ENCODE data around the gene WDR70.
"Not testable (repeated sequence)": the region's sequence is repeated elsewhere in the genome, so short reads cannot be mapped to it uniquely, and the experiment has no call there.

Gene WDR70

GRCh38 chr5:37767961-37768360 is 388.8 kb downstream of the WDR70 start:
- no peak for DNase-seq (ENCODE audit: low read depth in 2 of 2)

- no peak for DNase-seq (ENCODE audit: low read depth in 2 of 2)
These were observed 389.3 kb downstream of the WDR70 start for GRCh38 chr5:37768371-37768770.

- no peak for DNase-seq (ENCODE audit: low read depth in 2 of 2)
These were observed 390.0 kb downstream of the WDR70 start for GRCh38 chr5:37769108-37769507.

GRCh38 chr5:37769840-37770239 is 390.7 kb downstream of the WDR70 start:
- DNase-seq (ENCODE audit: low read depth in 2 of 2): no peak

- DNase-seq (ENCODE audit: low read depth in 2 of 2): no peak
These were observed 391.7 kb downstream of the WDR70 start for GRCh38 chr5:37770786-37771185.

DNA sequence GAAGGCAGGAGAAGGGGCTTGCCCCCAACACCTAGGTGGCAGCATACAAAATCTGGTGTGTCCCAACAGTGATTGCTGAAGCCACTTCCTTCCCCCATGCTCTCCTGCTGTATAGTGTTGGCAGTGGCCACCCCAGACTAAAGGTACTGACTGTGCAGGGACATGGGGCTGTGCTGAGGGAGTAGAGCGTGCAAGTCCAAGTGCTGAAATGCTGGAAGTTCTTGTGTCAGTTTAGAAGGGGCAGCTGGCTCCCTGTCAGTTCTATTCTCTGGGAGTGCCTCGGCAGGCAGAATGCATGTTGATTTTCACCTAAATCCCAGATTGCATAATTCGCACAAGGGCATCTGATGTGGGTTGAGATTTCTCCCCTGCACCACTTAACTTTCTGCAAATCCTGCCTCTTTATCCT is 392.1 kb downstream of the WDR70 start:
- no peak for DNase-seq (ENCODE audit: low read depth in 2 of 2)

GRCh38 chr5:37771731-37772130 is 392.6 kb downstream of the WDR70 start:
- DNase-seq (ENCODE audit: low read depth in 2 of 2): no peak

DNA sequence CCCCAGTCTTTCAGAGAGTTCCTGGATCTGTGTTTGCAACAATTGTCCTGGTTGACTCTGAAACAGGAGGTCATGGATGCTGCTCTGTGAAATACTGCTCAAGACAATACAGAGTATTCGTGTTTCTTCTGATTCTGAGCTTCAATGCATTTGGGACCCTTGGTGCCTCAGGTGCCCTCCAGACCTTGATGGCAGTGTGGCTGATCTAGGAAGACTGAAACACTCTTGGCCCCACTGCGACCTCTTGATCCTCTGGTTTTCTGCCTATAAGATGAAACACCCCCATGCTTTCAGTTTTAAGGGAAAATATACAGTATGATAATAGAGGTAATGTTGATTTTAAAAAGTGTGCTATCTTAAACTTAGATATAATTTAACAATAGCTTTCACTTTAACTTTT is 393.1 kb downstream of the WDR70 start:
- no peak for DNase-seq (ENCODE audit: low read depth in 2 of 2)

DNA sequence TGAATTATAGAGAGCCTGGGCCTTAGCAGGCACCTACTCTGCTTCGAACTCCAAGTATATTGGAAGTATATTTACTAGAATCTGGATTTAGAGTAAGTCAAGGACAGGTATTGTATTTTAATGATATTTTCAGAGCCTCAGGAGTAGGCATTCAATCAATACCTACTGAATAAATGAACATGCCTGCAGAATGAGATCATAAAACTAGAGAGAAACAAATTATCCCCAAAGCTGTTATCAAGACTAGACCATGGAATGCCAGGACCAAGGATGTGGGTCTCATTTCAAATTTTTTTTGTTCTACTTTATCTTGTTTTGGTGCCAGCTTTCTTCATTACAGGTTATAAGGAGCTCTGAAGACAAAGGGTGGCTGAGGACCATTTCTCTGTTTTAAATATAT is 394.7 kb downstream of the WDR70 start:
- DNase-seq (ENCODE audit: low read depth in 2 of 2): no peak

- DNase-seq (ENCODE audit: low read depth in 2 of 2): peak in 1 of 2 donors; percentile 3
These were observed 395.9 kb downstream of the WDR70 start for GRCh38 chr5:37774912-37775483.

DNA sequence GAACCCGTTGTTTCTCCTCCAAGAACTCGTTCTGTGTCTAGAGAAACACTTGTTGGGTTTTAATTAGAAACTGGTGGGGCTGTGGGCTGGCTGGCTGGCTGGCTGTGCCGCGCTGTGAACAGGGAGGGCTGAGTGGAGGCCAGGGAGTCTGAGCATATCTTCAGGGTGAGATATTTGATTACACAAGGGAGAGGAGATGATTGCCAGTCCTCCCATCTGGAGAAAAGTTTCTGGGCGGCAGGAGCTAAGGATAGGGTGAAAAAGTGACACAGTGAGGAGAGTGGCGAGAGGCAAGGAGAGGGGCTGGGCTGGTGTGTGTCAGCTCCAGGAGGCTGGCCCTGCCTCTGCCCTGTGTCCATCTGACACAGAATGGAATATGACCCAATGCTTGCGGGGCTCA is 397.7 kb downstream of the WDR70 start:
- no peak for DNase-seq (ENCODE audit: low read depth in 2 of 2)

- DNase-seq (ENCODE audit: low read depth in 2 of 2): no peak
These were observed 398.5 kb downstream of the WDR70 start for GRCh38 chr5:37777432-37778130.

GRCh38 chr5:37781409-37781808 is 402.3 kb downstream of the WDR70 start:
- not testable (repeated sequence) for DNase-seq (ENCODE audit: low read depth in 2 of 2)

DNA sequence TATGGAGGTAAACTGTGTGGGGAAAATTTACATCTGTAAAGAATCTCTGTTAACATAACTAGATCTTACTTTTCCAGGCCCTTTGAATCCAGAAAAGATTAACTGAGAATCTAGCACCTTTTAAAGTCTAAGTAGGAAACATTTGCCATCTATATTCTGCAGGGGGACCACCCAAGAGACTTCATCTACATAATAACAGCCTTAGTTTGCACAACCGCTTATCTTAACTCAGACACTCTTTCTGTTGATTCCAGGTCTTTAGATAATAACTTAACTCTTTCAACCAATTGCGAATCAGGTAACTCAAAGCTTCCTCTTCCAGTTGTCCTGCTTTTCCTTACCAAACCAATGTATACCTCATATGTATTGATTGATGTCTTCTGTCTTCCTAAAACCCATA is 407.3 kb downstream of the WDR70 start:
- DNase-seq (ENCODE audit: low read depth in 2 of 2): no peak

DNA sequence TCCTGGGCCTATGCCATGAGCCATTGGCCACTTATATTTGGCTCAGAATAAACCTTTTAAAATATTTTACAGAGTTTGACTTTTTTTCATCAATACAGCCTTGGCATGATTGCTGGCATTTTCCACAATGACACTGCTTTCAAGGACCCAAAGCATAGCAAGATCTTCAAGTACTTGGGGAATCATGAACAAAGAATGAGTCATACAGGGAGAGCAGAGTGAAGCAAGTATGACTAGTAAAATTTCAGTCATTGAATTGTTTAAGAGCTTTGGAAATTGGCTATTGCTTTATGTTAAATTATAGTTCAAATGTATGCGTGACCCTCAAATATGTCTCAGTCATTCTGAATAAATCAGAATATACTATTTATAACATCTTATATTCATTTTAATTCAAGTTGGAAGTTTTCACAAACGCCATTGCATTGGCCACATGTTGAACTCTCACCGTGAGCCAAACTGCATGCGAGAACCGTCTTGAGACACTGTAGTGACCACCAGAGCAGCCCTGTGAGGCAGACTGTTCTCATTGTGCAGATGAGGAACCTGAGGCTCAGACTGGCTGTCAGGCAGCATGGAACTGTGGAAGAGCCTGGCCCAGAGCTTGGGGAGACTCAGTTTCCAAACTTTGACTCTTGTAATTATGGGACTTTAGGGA is 407.9 kb downstream of the WDR70 start:
- DNase-seq (ENCODE audit: low read depth in 2 of 2): no peak

GRCh38 chr5:37787742-37788141 is 408.6 kb downstream of the WDR70 start:
- no peak for DNase-seq (ENCODE audit: low read depth in 2 of 2)

DNA sequence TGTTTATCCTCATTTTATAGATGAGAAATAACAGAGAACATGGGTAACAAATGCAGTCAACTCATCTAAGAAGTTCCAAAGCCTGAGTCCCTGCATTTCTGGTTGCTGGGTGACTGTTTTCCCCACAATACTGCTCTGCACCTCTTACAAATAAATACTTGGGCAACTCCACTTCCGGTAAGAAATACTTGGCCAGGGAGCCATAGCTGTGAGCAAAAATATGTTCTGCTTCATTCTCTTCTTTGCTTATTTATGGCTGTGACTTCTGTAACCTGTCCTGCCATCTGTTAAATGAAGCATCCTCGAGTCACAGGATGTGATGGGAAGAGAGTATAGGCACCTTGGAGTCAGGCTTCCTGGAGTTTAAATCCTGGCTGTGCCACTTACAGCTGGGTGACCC is 410.9 kb downstream of the WDR70 start:
- DNase-seq (ENCODE audit: low read depth in 2 of 2): no peak

DNA sequence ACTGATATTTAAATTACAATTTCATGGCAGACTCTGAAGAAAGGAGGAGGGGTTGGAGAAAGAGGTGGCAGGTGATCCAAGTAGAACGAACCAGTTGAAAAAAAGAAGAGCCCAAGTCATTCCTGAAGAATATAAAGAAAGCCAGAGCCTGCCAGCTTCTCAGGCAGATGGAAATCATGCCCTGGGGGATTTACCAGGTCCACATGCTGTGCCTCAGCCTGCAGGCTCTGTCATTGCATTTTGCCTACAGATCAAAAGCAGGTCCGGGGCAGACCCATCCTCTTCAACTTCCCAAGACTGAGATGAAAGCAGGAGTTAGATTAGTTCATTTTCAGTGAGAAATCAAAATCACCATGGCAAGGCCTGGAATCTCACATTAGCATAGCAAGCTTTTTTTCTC is 412.2 kb downstream of the WDR70 start:
- no peak for DNase-seq (ENCODE audit: low read depth in 2 of 2)

DNA sequence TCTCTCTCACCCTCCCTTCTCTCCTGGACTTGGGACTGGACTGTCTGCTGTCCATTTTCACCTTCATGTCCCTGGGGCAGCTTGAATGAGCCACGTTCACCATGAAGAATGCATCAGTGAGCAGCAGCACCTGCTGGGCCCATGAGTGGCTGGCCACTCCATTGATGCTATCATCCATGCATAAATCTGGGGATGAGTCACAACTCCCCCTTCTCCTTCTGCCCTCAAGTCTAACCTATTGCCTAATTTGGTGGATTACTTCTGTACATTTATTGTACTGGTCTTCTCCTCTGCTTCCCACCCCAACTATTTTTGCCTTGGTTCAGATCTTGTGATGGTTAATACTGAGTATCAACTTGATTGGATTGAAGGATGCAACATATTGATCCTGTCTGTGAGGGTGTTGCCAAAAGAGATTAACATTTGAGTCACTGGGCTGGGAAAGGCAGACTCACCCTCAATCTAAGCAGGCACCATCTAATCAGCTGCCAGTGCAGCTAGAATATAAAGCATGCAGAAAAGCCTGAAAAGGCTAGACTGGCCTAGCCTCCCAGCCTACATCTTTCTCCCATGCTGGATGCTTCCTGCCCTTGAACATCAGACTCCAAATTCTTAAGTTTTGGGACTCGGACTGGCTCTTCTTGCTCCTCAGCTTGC is 414.0 kb downstream of the WDR70 start:
- DNase-seq (ENCODE audit: low read depth in 2 of 2): no peak

DNA sequence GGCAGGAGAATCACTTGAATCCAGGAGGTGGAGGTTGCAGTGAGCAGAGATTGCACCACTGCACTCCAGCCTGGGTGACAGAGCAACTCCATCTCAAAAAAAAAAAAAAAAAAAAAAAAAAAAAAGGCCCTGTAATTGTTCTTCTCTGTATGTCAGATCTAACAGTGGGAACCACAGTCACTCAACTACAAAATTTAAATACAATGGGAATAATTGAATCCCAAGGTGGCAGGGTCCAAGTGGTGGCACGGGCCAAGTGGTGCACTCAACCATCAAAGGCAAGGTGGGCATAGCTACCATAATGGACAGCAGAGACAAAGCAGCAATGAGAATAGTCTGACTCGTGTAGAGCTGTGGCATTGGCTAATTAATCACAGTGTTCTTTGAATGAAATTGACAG is 416.2 kb downstream of the WDR70 start:
- not testable (repeated sequence) for DNase-seq (ENCODE audit: low read depth in 2 of 2)

GRCh38 chr5:37796435-37796834 is 417.3 kb downstream of the WDR70 start:
- not testable (repeated sequence) for DNase-seq (ENCODE audit: low read depth in 2 of 2)

DNA sequence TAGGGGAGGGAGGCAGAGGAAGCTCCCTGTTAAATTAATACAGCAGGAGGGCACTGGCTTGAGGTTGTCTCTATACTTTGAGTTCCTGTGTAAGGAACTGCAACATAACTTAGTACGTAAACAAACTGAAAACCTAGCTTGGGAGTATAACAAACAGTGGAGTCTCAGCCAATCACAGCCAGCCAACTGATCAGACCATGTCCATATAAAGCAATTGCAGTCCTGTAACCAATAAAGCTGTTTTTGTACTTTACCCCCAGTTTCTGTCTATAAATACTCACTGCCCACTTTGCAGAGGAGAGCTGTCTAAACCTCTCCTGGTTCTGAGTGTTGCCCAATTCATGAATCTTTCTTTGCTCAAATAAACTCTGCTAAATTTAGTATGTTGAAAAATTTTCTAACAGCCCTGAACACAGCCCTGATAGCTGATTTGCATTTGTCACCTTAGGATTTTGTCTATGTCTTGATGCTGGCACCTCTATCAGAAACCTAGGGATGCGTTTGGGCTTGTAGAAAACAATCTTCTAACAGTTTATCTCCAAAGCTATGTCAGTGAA is 420.8 kb downstream of the WDR70 start:
- DNase-seq (ENCODE audit: low read depth in 2 of 2): no peak

Measured in activated CD4-positive, alpha-beta T cell treated with anti-CD3 and anti-CD28 coated beads for 24 hours (primary cell).